Activated B cell treated with CpG ODN at 0.5 μM for 24 hours (primary cell): ENCODE measurements around the gene PSEN1. TPM values are rescaled to one million over a fixed set of nuclear protein-coding genes. Genes with fewer than 3 reads are reported as not detected.

Experiments
- ATAC-seq: fragments of 200-7000 bp; cut with Tn5 transposase; one replicate; pipeline ENCODE4 v1.10.0; 2021; ENCODE audit warnings: low read depth, mild to moderate bottlenecking, moderate library complexity
- CTCF ChIA-PET: fragments of 350-600 bp; sonication (Branson Sonifier 250); formaldehyde crosslinking; loops from one replicate; lab custom pipeline; 2021; ENCODE audit warnings: antibody characterized with exemption; lab: Charles Lee
- POLR2A ChIA-PET: fragments of 350-600 bp; sonication (Branson Sonifier 250); formaldehyde crosslinking; loops from one replicate; lab custom pipeline; 2021; ENCODE audit warnings: antibody characterized with exemption; lab: Charles Lee
- DNase-seq: peaks from one replicate; pipeline ENCODE4 v3.0.0; 2022
- H3K27ac Mint-ChIP-seq: one replicate; pipeline ENCODE4 v1.8.0; 2020; ENCODE audit warnings: mixed read lengths
- H3K27me3 Mint-ChIP-seq: one replicate; pipeline ENCODE4 v1.8.0; 2021; ENCODE audit warnings: mixed read lengths
- H3K36me3 Mint-ChIP-seq: one replicate; pipeline ENCODE4 v1.8.0; 2021; ENCODE audit warnings: low read depth, mixed read lengths
- H3K4me1 Mint-ChIP-seq: one replicate; pipeline ENCODE4 v1.8.0; 2021; ENCODE audit warnings: mixed read lengths
- H3K4me3 Mint-ChIP-seq: one replicate; pipeline ENCODE4 v1.8.0; 2020; ENCODE audit warnings: mild to moderate bottlenecking, mixed read lengths
- H3K9me3 Mint-ChIP-seq: one replicate; pipeline ENCODE4 v1.8.0; 2020; ENCODE audit warnings: mixed read lengths
- CTCF ChIP-seq: fragments of 200-600 bp; IDR thresholded peaks from one replicate; pipeline ENCODE4 v1.8.0; 2022; ENCODE audit warnings: antibody characterized with exemption, mild to moderate bottlenecking
- intact Hi-C: fragments of 100-400 bp; cut with micrococcal nuclease; formaldehyde crosslinking; loops from one replicate; pipeline ENCODE4 v1.15.1; 2024
- total RNA-seq: library from RNA; stranded (reverse); gene quantifications from 2 replicates; pipeline ENCODE4 v1.2.3, GENCODE V29; 2022

Gene PSEN1
- total RNA-seq, 1 donor from 2014 or later: 38.6 TPM

- DNase-seq: no peak
- ATAC-seq: no peak
- H3K27me3 Mint-ChIP-seq: peaks cover 10% of the 10 kb centered on the region
- ChIA-PET CTCF (no interaction called here), POLR2A (interaction anchor here (1.0 to 1.7 kb wide), 4 partner anchors 10 to 1636 kb away, joined by 3 to 11 read pairs (median 6); partner anchors contain the start of gene RBM25)
- peak overlapping the region; percentile 81 for H3K4me3 Mint-ChIP-seq
- no peaks in the 10 kb centered on the region for H3K9me3 Mint-ChIP-seq
- H3K36me3 Mint-ChIP-seq: no peaks in the 10 kb centered on the region
- intact Hi-C loops: no loop called here
- H3K27ac Mint-ChIP-seq: peak overlapping the region; percentile 78
- peaks cover 58% of the 10 kb centered on the region for H3K4me1 Mint-ChIP-seq
- TF ChIP-seq CTCF: no peak
These were observed 110.3 kb downstream of the PSEN1 start for GRCh38 chr14:73246387-73247150.

- intact Hi-C loops: loop anchor here (1.0 kb wide), 1 partner anchor 22 kb away; no protein-coding TSS in a partner anchor
- Mint-ChIP-seq H3K36me3 (no peaks in the 10 kb centered on the region), H3K9me3 (no peaks in the 10 kb centered on the region), H3K4me3 (peak overlapping the region; percentile 58), H3K27ac (peak overlapping the region; percentile 43), H3K4me1 (peaks cover 42% of the 10 kb centered on the region), H3K27me3 (peaks cover 1% of the 10 kb centered on the region)
- POLR2A ChIA-PET: interaction anchor here (0.6 kb wide), 1 partner anchor 505 kb away, joined by 12 read pairs; no protein-coding TSS in a partner anchor
- ATAC-seq (peak; percentile 41), DNase-seq (no peak)
- no peak for TF ChIP-seq CTCF
- CTCF ChIA-PET: interaction anchor here (0.7 kb wide), 1 partner anchor 17 kb away, joined by 3 read pairs; no protein-coding TSS in a partner anchor
These were observed 112.0 kb downstream of the PSEN1 start for GRCh38 chr14:73248108-73248868.

- intact Hi-C loops: no loop called here
- ChIA-PET POLR2A (no interaction called here), CTCF (no interaction called here)
- H3K27me3 Mint-ChIP-seq: no peaks in the 10 kb centered on the region
- no peak for TF ChIP-seq CTCF
- ATAC-seq: no peak
- H3K27ac Mint-ChIP-seq: no peak overlapping the region
- H3K4me1 Mint-ChIP-seq: peaks cover 36% of the 10 kb centered on the region
- H3K9me3 Mint-ChIP-seq: no peaks in the 10 kb centered on the region
- DNase-seq: no peak
- H3K36me3 Mint-ChIP-seq: no peaks in the 10 kb centered on the region
- H3K4me3 Mint-ChIP-seq: no peak overlapping the region
These were observed 112.8 kb downstream of the PSEN1 start for GRCh38 chr14:73249108-73249507.

- ATAC-seq (no peak), DNase-seq (no peak)
- peaks cover 36% of the 10 kb centered on the region for H3K4me1 Mint-ChIP-seq
- CTCF ChIA-PET: no interaction called here
- H3K4me3 Mint-ChIP-seq: no peak overlapping the region
- peak overlapping the region; percentile 18 for H3K27ac Mint-ChIP-seq
- no peaks in the 10 kb centered on the region for H3K9me3 Mint-ChIP-seq
- H3K27me3 Mint-ChIP-seq: no peaks in the 10 kb centered on the region
- no peaks in the 10 kb centered on the region for H3K36me3 Mint-ChIP-seq
- intact Hi-C loops: no loop called here
- no peak for TF ChIP-seq CTCF
- POLR2A ChIA-PET: no interaction called here
These were observed 113.4 kb downstream of the PSEN1 start for GRCh38 chr14:73249564-73250316.
